C4-2B (cell line): ENCODE measurements around the gene ADAMTS14.

ENCODE experiments used
- H3K27ac ChIP-seq: fragments of 450-650 bp; 2 replicates; pipeline ENCODE4 v1.5.1; 2017
- CTCF ChIP-seq: fragments of 450-650 bp; conservative IDR thresholded peaks from 2 replicates; pipeline ENCODE4 v1.5.1; 2017; ENCODE audit warnings: mild to moderate bottlenecking
- ZFX ChIP-seq: fragments of 450-650 bp; IDR thresholded peaks from 2 replicates; pipeline ENCODE4 v1.6.1; 2017

Gene ADAMTS14

GRCh38 chr10:70743430-70743788 lies 71.1 kb downstream of the ADAMTS14 start:
- H3K27ac ChIP-seq = no peak overlapping the region
- no peak for TF ChIP-seq ZFX
- TF ChIP-seq CTCF = no peak

- TF ChIP-seq ZFX (no peak), CTCF (no peak)
- no peak overlapping the region for H3K27ac ChIP-seq
Observed at GRCh38 chr10:70743879-70744278, 71.6 kb downstream of the ADAMTS14 start.

- no peak overlapping the region for H3K27ac ChIP-seq
- no peak for TF ChIP-seq ZFX
- TF ChIP-seq CTCF = no peak
Observed at GRCh38 chr10:70744617-70745143, 72.4 kb downstream of the ADAMTS14 start.

- H3K27ac ChIP-seq = no peak overlapping the region
- TF ChIP-seq ZFX (no peak), CTCF (no peak)
Observed at GRCh38 chr10:70745555-70745954, 73.2 kb downstream of the ADAMTS14 start.

GRCh38 chr10:70747192-70747965 lies 75.1 kb downstream of the ADAMTS14 start:
- TF ChIP-seq ZFX = no peak
- no peak for TF ChIP-seq CTCF
- H3K27ac ChIP-seq = no peak overlapping the region

- no peak for TF ChIP-seq CTCF
- TF ChIP-seq ZFX = no peak
- H3K27ac ChIP-seq = no peak overlapping the region
Observed at GRCh38 chr10:70748305-70748704, 76.0 kb downstream of the ADAMTS14 start.

- TF ChIP-seq CTCF = no peak
- no peak for TF ChIP-seq ZFX
- no peak overlapping the region for H3K27ac ChIP-seq
Observed at GRCh38 chr10:70748801-70749573, 76.7 kb downstream of the ADAMTS14 start.
